22Rv1 (cell line): ENCODE measurements around the gene STAG2.

ENCODE experiments used
- H3K27ac ChIP-seq: fragments of 450-650 bp; 2 replicates; pipeline ENCODE4 v1.5.1; 2017
- ZFX ChIP-seq: fragments of 450-650 bp; IDR thresholded peaks from 2 replicates; pipeline ENCODE4 v1.6.1; 2017; ENCODE audit warnings: antibody characterized with exemption, borderline replicate concordance
- TF ChIP-seq, protein P1 (sequence below): fragments of 450-650 bp; IDR thresholded peaks from 2 replicates; pipeline ENCODE4 v1.5.1; 2017; ENCODE audit warnings: mild to moderate bottlenecking

Gene STAG2

DNA sequence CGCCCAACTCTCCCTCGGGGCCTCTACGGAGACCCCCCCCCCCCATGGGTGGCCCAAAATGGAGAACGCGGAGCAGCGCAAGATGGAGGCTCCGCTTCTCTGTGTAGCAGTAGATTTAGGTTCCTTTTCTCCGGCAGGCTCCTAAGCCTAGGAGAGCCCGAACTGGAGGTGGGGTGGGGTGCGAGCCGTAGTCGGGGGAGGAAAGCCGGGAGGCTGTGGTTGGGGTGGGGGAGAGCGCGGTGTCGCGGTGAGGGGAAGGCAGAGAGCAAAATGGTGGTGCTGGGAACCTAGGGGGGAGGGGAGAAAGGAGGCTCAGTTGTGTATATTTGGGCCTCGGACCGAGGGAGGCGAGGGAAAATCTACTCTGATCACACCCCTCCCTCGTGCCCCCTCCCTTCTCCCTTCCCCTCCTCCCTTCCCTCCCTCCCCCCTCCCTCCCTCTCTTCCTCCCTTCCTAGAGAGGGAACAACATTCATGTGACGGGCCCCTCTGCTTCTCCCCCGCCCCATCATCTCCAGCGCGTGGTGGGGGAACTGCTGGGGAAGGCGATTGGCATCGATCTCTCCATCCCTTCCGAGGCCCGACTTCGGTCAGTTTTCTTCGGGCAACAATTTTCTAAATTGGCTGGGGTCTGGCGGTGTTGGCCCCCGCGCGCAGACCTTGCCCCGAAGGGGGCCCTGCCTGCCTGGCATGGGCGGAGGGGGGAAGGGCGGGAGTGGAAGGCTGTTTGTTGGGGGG lies at the start of gene STAG2:
Gene STAG2, plus strand, starts transcription at position 439 of the 738 bp plus-strand sequence. CDS start 60,922 bp downstream, outside the sequence.
- TF ChIP-seq, protein P1, sequence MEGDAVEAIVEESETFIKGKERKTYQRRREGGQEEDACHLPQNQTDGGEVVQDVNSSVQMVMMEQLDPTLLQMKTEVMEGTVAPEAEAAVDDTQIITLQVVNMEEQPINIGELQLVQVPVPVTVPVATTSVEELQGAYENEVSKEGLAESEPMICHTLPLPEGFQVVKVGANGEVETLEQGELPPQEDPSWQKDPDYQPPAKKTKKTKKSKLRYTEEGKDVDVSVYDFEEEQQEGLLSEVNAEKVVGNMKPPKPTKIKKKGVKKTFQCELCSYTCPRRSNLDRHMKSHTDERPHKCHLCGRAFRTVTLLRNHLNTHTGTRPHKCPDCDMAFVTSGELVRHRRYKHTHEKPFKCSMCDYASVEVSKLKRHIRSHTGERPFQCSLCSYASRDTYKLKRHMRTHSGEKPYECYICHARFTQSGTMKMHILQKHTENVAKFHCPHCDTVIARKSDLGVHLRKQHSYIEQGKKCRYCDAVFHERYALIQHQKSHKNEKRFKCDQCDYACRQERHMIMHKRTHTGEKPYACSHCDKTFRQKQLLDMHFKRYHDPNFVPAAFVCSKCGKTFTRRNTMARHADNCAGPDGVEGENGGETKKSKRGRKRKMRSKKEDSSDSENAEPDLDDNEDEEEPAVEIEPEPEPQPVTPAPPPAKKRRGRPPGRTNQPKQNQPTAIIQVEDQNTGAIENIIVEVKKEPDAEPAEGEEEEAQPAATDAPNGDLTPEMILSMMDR, result no peak
- TF ChIP-seq ZFX, result no peak
- H3K27ac ChIP-seq, result peak within 1 kb of the TSS; percentile 96

GRCh38 chrX:123917069-123917468 lies 44.4 kb upstream of the STAG2 start:
- TF ChIP-seq, protein P1, result no peak
- no peak for TF ChIP-seq ZFX
- H3K27ac ChIP-seq, result peak overlapping the region; percentile 74

DNA sequence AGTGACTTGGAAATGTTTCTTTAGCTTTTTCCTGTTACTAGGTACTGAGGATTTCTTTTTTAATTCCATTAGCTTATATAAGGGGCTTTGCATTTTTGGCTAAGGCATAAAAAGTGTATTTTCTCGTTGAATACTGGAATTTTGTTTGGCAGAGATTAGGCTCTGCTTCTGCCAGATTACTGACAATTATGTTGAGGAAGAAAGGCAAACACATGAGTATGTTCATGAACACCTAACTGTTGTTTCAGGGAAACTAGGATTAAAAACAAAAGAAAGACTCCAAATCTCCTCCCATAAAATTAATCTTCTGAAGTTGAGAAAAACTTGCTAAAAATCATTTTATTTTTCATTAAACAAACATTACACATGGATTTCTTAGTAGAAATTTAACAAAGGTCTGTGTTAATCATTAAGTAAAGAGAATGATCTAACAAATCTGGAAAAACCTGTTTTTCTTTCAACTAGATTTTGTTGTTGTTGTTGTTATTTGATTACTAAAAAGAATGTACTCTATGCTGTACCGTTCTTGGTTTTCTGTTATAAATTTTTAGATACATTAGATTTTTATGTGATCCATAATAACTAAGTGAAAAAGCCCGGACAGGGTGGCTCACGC lies 43.3 kb upstream of the STAG2 start:
- no peak for TF ChIP-seq ZFX
- TF ChIP-seq, protein P1, result no peak
- peak overlapping the region; percentile 74 for H3K27ac ChIP-seq

- H3K27ac ChIP-seq, result no peak overlapping the region
- no peak for TF ChIP-seq ZFX
- TF ChIP-seq, protein P1, result no peak
These were observed 41.3 kb upstream of the STAG2 start for GRCh38 chrX:123920105-123920785.

DNA sequence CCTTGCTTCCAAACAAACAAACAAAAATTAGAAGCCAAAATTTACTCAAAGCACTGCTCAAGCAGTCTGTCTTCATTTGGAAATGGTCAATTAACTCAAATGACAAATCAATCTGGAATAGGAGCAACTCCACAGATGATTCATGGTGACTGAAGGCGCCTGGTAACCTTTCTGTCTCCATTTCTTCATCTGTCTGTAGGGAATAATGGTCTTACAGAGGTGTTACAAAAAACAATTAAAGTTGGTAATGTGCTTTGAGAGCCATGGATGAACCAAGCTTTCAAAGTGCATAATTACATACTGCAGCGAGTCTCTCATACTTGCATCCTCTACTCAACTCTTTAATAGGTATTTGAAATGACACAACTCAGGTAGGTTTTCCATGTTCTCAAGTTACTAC lies 38.3 kb upstream of the STAG2 start:
- H3K27ac ChIP-seq, result no peak overlapping the region
- no peak for TF ChIP-seq ZFX
- TF ChIP-seq, protein P1, result no peak

DNA sequence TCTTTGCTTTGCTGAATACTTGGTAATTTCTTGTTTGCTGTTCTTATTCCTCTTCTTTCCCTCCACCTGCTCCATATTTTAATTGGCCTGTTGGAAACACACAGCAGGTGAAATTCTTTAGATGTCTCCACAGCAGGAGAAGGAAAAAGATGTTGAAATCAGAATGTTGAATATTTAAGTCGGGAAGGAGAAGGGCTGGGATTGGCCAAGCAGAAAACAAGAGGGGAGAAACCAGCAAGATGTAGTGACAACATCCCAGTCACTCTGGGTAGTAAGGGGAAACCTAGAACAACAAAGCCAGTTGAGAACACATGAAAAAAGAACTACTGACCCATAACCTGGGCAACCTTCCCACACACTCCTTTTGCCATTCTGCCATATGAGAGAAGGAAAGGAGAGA lies 37.3 kb upstream of the STAG2 start:
- TF ChIP-seq, protein P1, result no peak
- TF ChIP-seq ZFX, result no peak
- H3K27ac ChIP-seq, result no peak overlapping the region
